Fibroblast of villous mesenchyme (primary cell): ENCODE measurements around the gene ANO8. TPM values are rescaled to one million over a fixed set of nuclear protein-coding genes. Genes with fewer than 3 reads are reported as not detected.

Experiments
- DNase-seq: peaks from one replicate; pipeline ENCODE4 v3.0.0-alpha.2; 2010; ENCODE audit warnings: low read depth
- H3K4me3 ChIP-seq: 2 replicates; pipeline ENCODE4 v1.5.1; 2011; ENCODE audit warnings: low read depth, mild to moderate bottlenecking, low read length
- total RNA-seq: library from RNA; depleted of rRNA; stranded (reverse); fragments of >200 nt; gene quantifications from 2 replicates; pipeline ENCODE4 v1.2.3, GENCODE V29; 2012
- TF ChIP-seq, protein P1 (sequence below): IDR thresholded peaks from 2 replicates; pipeline ENCODE4 v1.5.1; 2012; ENCODE audit warnings: low read depth, mild to moderate bottlenecking, low read length; ENCODE audit not compliant: insufficient read depth

ANO8 gene, protein sequence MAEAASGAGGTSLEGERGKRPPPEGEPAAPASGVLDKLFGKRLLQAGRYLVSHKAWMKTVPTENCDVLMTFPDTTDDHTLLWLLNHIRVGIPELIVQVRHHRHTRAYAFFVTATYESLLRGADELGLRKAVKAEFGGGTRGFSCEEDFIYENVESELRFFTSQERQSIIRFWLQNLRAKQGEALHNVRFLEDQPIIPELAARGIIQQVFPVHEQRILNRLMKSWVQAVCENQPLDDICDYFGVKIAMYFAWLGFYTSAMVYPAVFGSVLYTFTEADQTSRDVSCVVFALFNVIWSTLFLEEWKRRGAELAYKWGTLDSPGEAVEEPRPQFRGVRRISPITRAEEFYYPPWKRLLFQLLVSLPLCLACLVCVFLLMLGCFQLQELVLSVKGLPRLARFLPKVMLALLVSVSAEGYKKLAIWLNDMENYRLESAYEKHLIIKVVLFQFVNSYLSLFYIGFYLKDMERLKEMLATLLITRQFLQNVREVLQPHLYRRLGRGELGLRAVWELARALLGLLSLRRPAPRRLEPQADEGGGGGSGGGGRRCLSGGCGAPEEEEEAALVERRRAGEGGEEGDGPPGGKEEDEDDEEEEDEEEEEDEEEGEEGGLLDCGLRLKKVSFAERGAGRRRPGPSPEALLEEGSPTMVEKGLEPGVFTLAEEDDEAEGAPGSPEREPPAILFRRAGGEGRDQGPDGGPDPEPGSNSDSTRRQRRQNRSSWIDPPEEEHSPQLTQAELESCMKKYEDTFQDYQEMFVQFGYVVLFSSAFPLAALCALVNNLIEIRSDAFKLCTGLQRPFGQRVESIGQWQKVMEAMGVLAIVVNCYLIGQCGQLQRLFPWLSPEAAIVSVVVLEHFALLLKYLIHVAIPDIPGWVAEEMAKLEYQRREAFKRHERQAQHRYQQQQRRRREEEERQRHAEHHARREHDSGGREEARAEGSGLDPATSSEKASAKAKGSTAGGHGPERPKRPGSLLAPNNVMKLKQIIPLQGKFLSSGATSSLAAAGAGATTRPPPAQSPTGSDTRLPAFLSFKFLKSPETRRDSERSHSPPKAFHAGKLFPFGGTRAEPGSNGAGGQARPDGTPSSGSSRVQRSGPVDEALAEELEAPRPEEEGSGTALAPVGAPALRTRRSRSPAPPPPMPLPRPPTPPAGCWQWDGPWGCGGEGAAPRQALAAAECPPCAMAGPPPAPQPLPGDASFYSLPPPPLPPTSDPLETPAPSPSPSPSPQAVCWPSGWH
- 3.5 and 3.9 TPM in 2 replicates for total RNA-seq

DNA sequence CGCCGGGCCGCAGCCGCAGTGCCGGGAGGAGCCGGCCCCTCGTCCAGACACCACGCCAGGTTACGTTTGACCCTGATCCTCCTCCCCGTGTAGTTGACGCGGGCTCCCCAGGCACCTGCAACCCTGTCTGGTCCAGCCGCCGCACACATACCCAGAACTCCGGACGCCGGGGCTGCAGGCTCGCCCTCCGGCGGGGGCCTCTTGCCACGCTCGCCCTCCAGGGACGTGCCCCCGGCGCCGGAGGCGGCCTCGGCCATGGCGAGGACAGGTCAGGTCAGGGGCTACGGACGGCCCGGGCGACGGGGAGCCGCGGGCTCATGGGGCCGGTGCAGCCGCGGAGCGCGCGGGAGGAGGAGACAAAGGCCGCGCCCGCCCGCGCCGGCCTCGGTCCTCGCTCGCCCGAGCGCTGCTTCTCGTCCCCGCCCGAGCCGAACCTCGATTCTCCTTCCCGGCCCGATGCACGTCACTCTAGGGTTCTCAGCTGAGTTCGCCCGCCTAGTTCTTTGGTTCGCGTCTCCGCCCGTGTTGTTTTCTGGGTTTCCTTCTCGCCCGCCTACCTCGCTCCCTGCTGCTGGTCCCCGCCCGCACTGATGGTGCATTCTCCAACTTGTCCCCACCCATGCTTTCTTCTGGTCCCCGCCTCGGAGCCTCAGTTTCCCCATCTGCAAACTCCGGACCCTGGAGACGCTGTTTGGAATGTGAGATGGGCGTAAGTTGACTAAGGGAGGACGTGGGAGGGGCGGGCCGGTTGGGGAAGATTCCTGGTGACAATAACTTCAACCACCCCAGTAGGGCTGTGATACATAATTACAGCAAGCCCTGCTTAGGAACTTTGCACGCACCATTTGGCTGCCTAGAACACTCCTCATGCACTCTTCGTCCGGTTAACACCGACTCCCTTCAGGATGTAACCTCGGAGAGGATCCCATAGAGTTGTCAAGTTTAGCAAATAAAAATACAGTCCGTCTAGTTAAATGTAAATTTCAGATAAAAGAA lies at the start of gene ANO8:
Gene ANO8 (minus strand): TSS at position 442 of the 996 bp plus-strand sequence. CDS start 185 bp downstream, at position 257.
- peak within 1 kb of the TSS; percentile 73 for H3K4me3 ChIP-seq
- DNase-seq = peak; percentile 98
- TF ChIP-seq, protein P1, sequence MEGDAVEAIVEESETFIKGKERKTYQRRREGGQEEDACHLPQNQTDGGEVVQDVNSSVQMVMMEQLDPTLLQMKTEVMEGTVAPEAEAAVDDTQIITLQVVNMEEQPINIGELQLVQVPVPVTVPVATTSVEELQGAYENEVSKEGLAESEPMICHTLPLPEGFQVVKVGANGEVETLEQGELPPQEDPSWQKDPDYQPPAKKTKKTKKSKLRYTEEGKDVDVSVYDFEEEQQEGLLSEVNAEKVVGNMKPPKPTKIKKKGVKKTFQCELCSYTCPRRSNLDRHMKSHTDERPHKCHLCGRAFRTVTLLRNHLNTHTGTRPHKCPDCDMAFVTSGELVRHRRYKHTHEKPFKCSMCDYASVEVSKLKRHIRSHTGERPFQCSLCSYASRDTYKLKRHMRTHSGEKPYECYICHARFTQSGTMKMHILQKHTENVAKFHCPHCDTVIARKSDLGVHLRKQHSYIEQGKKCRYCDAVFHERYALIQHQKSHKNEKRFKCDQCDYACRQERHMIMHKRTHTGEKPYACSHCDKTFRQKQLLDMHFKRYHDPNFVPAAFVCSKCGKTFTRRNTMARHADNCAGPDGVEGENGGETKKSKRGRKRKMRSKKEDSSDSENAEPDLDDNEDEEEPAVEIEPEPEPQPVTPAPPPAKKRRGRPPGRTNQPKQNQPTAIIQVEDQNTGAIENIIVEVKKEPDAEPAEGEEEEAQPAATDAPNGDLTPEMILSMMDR = no peak

DNA sequence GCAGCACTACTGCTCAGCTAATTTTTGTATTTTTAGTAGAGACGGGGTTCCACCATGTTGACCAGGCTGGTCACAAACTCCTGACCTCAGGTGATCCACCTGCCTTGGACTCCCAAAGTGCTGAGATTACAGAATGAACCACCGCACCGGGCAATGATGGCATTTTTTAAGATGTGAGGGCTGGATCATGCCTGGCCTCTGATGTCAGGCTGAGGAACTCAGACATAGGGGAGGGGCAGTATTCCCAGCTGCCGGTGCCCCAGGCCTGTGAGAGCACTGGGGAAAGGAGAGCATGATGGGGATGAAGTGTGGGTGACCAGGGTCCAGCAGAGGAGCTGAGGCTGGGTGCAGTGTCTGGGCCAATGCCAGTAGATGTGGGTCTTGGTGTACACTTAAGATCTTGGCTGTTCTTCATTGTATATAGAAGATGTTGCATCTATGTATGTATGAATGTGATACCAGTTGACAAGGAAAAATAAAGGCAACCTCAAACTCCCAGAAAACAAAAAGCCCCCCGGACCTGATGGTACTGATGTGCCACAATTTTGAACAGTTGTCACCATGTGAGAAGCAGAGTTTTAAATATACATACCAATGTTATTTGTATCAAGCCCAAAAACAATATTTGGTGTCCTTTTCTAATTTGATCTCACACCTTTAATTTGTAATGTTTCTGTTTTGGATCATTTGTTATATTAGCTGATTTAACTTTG lies 45.9 kb upstream of the ANO8 start:
- no peak for DNase-seq
- TF ChIP-seq, protein P1 = no peak

DNA sequence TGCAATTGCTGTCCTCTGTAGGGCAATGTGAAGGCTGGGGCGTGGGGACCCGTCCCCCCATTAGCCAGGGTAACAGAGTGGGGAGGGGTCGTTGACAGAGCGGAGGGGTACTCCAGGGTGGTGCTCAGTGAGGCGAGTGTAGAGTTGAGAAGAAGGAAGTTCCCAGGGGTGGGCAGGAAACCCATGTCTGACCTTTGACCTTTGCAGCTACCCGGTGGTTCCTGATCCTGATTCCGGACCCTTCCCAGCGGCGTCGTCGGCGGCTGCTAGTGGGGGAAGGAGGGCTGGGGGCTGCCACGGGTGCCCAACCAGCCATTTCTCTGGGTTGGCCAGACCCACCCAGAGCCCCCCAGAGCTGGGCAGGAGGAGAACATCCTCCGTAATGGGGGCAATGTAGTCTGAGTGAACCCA lies 44.6 kb upstream of the ANO8 start:
- DNase-seq = no peak
- TF ChIP-seq, protein P1 = no peak
- H3K4me3 ChIP-seq = no peak overlapping the region

More for the DNA sequence above, 45.9 kb upstream of the ANO8 start:
- no peak overlapping the region for H3K4me3 ChIP-seq

DNA sequence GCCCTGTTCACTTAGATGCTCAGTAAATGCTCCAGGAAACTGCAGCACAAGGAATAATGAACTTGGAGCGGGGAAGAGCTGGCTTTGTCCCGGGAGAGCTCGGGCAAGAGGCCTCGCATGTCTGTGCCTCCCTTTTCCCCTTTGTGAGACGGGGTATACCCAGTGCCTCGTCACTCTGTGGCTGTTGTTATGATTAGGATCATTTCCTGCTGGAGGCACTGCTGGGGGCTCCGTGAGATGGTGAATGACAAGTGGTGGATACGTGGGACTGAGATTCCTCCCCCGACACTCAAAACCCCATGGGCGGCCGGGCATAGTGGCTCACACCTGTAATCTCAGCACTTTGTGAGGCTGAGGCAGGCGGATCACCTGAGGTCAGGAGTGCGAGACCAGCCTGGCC lies 43.6 kb upstream of the ANO8 start:
- TF ChIP-seq, protein P1 = no peak
- H3K4me3 ChIP-seq = no peak overlapping the region
- DNase-seq = no peak

DNA sequence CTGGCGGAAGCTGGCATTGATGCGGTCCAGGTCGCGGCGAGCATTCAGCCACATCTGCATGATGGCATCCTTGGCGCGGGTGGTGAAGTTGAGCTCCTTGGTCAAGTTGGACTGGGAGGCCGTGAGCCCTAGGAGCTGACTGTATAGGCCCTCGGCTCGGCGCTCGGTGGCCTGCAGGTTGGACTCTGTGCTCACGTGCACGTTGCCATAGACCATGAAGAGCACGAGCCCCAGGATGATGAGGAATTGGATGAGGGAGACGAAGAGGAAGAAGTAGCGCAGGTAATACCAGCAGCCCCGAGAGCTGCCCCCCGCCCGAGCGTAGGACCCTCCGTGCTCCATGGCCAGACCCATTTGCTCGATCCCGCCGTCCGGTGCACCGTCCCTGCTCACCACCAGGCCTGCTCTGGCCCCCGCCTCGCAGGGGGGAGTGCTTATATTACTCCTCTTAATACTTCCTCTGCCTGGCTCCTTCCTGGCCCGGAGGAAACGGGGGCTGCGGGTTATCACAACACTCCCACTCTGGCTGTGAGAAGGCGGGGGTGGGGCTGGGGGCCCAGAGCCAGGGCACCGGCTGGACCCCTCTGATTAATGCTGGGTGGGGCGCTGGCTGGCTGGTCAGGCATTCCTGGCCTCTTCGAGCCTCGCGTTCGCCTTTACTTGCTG lies 42.4 kb upstream of the ANO8 start, which contains the start of gene PLVAP:
Gene PLVAP (minus strand): TSS at position 408 of the 666 bp plus-strand sequence. CDS start 54 bp downstream, at position 354.
- TF ChIP-seq, protein P1 = no peak
- H3K4me3 ChIP-seq = no peak within 1 kb of the TSS
- no peak for DNase-seq
